Hematopoietic multipotent progenitor cell (in vitro differentiated cells): ENCODE measurements around the gene XRCC5. TPM values are rescaled to one million over a fixed set of nuclear protein-coding genes. Genes with fewer than 3 reads are reported as not detected.
A peak's percentile ranks its signal among the peaks of the same experiment; 100 is the strongest.
"Not testable (repeated sequence)": the region's sequence is repeated elsewhere in the genome, so short reads cannot be mapped to it uniquely, and the experiment has no call there.

Source experiments
- DNase-seq, 3 donors: peaks; one replicate each; pipeline ENCODE4 v3.0.0-alpha.2; 2011 to 2015; ENCODE audit warnings: low read depth in 2 of 3, low spot score in 2 of 3
- total RNA-seq: library from RNA; depleted of rRNA; stranded (reverse); fragments of >200 nt; gene quantifications from one replicate; pipeline ENCODE4 v1.2.3, GENCODE V29; 2012

Gene XRCC5
- total RNA-seq, 1 donor: 118 TPM

DNA sequence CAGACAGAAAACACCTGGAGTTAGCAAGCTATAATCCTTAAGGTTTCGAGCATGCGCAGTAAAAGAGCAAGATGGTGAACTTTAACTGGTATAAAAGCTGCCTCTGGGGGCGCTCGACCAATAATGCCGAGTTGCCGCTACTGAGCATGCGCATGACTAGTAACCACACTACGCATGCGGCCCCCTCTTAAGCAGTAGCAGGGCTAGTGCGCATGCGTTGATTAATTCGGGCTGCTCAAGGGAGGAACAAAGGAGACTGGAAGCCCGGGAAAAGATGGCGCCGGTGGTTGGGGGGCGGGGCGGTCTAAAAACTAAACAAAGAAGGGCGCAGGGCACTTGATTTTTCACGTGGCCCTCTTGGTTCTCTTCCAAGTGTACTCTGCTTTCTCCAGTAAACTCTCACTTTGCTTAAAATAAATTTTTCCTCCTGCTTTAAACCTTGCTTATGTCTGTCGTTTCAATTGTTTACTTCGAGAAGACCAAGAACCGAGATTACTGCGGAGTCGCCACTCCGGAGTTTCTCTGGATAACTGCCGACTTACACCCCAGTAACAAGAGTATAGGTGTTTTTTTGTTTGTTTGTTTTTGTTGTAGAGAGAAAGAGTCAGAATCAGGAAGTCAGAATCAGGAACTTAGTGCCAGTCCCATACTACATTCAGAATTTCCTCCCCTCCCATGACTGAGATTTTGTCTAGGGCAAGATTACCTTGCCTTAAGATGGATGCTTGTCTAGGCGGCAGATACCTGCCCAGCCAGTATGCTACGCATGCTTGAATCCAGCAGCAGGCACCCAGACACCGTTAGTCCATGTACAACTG is 5.8 kb downstream of the XRCC5 start:
- DNase-seq: peak; percentile 99 to 100 (median 99)

DNA sequence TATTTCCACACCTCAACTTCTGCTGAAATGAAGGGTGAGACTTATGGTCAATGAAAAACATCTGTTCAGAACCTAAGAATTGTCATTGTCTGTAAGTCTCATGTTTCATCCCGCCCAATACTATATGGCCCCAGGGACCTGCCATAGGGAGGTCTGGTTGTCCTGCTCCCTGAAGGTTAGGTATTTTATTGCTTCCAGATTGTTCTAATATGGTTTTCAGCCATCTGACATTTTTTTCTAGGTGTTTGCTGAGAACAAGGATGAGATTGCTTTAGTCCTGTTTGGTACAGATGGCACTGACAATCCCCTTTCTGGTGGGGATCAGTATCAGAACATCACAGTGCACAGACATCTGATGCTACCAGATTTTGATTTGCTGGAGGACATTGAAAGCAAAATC is 7.3 kb downstream of the XRCC5 start:
- DNase-seq: no peak

DNA sequence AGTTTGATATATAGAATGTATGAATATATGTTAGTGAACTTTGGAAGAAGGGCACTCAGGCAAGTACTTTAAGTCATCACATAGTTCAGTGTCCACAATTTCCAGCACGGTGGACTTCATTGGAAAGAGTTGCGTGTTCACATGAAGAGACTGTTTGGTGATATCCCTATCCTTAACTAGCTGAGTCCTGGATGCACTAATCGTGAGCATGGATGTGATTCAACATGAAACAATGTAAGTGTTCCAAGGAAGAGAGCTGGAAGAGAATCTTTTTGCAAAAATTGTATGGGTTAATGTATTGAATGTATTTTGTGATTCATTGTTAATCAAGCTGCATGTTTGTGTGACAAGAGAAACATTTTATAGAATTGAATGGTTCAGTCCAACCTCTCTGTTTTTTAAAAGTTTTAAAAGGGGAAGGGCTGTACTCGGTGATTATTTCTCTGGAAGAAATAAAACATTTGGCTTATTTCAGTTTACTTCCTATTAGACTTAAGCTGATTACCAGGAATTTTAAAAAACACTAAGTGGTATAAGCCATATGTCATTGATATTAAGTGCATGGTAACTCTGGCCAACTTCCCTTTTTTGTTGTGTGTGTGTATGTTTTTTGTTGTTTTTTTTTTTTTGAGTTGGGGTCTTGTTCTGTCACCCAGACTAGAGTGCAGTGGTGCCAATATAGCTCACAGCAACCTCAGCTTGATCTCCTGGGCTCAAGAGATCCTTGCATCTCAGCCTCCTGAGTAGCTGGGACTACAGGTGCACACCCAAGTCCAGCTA is 8.6 kb downstream of the XRCC5 start:
- peak in 1 of 3 donors; percentile 30 for DNase-seq

DNA sequence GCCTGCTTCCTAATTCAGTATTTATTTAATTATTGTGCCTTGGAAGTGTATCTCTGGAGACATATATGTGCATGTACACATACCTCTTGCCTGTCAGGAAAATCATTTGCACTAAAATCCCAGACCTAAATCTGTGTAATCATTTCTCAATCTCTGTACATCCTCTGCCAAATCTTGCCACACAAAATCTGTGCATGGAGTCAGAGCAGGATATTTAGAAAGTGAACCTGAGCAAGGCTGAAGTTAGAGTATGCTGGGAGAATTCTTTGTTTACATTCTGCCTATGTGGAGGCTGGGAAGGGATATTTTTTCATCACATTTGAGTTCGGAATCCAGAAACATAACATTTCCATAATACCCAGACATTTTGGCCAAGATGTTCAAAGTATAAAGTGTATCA is 9.3 kb downstream of the XRCC5 start:
- DNase-seq: no peak

DNA sequence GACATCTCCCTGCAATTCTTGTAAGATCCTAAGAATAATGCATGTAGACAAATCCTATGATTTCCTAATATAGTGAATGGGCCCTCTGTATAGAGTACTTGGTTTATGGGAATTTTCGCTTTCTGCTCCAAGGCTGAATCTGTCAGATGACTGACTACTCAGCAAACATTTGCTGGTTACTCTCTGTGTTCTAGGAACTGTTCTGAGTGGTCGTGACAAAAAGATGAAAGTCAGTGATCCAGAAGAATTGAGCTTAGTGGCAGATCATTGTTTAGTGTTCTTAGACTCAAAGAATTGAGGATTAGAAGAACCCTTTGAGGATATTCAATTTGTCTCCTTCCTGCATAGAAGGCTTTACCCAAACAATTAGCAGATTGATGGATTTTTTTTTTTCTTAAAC is 10.0 kb downstream of the XRCC5 start:
- no peak for DNase-seq

DNA sequence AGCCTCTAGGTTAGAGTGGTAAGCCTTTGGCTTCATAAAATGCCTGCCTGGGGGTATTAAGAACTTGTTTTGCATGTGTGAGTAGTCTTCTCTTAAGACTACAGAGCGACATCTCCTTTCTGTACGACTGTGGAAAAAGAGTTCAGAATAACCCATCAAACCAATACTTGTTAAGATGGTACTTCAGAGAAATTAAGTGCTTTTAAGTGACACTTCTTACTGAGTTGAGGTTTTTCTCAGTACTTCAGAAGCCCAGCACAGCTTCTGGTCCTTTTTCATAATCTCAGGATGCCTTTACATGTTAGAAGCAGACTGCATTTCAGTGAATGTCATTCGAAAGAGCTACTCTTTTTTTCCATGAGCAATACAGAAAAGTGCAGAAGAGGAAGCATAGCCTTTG is 10.8 kb downstream of the XRCC5 start:
- DNase-seq: no peak

DNA sequence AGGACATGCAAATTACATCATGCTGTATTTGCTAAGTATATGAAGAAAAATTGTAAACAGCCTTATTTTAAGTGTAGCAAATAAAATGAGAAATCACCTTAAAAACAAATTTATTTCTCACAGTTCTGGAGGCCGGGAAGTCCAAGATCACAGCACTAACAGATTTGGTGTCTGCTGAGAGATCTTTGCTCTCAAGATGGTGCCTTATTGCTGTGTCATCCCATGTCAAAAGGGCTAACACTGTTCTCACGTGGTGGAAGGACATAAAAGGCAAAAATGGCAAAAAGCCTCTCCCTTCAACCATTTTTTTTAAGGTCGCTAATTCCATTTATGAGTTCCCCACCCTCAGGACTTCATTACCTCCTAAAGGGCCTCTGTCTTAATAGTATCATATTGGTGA is 12.1 kb downstream of the XRCC5 start:
- DNase-seq: no peak

DNA sequence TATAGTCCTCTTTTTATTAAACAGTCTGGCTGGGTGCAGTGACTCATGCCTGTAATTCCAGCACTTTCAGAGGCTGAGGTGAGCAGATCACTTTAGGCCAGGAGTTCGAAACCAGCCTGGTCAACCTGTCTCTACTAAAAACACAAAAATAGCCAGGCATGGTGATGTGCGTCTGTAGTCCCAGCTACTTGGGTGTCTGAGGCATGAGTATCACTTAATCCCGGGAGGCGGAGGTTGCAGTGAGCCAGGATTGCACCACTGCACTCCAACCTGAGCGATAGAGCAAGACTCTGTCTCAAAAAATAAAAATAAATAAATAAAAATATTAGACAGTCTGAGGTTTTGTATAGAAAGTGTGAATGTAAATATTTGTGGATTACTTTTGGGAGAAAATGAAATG is 17.8 kb downstream of the XRCC5 start:
- no peak for DNase-seq

DNA sequence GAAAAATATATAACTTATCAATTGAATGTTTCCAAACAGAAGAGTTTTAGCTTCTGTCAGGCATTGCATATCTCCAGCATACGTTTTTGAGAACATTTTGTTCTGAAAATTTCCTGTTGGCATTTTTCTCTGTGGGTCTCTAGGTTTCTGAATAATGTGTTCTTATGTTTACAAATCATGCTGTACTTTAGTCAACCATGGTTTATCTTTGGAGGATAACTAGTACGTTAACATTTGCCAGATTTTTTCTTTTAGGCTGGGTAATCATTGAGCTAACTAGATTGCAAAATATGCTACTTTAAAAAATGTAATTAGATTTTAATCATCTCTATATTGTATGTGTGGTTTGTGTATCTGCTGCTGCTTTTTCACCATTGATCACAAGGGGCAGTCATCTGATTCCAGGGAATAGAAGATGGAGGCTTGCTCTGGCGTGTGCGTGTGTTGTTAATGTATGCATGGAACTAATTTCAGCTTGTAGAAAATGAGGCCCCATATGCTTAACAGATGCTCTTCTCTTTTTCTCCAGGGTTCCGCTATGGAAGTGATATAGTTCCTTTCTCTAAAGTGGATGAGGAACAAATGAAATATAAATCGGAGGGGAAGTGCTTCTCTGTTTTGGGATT is 21.3 kb downstream of the XRCC5 start:
- no peak for DNase-seq

DNA sequence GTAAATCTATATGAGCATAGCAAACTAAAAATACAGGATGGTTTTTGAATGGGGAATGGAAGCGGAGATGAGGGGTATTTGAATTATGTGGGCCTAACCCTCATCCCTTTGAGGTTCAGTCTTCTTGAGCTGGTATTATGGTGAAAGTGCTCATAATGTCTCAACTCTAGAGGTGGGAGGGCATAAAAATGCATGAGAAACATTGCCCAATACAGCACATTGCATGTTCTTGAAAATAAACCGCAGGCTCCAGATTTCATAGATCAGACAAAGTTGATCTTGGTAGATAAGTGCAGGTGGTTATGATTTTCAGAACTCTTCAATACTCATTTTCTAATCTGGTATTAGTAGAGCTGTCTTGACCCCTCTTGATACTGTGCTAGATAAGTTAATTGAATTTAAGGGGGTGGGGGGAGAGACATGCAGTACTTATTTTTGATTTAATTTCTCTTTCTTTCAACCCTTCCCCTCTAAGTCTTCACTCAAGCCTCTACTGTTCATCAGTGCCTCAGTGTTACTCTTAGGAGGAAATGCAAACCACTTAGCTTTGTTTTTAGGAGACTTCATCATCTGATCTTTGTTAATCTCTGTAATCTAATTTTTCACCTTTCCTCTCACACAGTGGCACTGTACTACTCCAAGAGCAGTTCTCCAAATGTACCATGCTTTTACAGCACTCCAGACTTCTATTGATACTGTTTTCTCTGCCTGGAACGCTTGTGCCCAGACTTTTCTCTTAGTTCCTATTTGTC is 22.2 kb downstream of the XRCC5 start:
- no peak for DNase-seq

DNA sequence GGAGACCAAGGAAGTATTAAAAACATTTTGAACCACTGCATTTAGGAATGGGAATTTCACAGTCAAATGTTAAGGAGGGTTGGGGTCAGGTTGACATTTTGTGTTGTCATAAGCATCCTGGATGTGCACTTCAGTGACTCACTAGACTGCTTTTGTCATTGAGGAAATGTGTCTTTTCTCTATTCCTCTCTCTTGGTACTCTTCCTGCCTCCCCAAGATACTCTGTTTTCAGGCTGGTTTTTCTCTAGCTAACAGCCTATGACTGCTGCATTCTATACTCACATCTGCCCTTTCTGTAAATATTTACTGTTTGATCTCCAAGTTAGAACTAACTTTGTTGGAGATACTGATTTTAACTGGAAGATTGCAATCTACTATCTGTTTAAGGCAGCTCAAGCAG is 23.4 kb downstream of the XRCC5 start:
- DNase-seq: no peak

DNA sequence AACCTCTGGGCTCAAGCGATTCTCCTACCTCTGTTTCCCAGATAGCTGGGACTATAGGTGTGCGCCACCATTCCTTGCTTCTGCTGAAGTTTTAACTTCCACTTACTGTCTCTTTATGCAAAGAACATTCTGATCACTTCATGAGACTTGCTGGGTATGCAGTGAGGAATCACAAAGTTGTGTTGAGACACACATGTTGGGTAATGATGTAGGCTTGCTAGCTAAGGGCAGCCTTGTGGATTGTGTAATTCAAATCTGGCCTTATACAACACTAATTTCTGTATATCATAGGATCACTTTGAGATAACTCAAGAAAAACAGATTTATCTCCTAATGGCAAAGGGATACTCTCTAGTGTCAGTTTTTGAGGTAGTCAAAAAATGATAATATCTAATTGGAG is 24.2 kb downstream of the XRCC5 start:
- no peak for DNase-seq

DNA sequence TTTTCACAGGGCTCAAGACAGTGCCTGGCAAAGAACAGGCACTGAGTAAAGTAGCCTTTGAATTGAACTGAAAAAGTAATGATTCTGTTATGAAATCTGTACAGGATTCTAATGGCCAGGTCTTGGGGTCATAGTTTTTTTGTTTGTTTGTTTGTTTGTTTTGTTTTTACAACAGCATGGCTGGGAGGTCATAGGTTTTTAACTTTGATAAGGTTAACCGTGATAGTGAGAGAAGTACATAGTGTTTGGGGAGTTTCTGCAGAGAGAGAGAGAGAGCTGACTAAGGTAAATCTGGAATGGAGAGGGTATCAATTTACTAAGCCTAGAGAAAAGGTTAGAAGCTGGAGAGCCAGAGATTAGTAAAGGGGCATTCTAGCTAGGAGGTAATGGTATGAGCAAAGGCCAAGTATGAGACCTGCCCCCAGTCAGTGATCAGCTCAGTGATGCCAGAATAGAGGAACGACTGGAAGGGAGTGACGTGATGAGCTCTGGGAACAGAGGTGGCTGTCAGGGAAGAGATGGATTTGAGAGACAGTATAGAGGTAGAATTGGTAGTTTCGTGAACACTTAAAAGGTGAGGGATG is 25.9 kb downstream of the XRCC5 start:
- no peak for DNase-seq

DNA sequence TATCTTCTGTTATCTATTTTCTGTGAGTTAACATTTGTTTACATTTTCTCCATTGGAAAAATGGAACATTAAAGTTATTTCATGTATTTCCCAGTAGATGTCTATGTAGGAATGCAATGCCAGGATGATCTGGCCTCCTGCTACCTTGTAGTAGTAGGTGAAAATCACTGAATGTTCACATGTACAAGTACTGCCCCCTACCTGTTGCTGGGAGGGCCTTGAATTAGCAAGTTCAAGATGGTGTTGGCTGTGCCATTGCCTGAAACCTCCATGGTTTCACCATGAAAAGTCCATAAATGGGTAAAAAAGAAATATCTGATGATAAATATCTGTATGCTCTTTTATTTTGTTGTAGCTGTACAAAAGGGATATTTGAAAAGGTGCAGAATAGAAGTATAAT is 30.7 kb downstream of the XRCC5 start:
- DNase-seq: peak in 2 of 3 donors; percentile 22 to 28

DNA sequence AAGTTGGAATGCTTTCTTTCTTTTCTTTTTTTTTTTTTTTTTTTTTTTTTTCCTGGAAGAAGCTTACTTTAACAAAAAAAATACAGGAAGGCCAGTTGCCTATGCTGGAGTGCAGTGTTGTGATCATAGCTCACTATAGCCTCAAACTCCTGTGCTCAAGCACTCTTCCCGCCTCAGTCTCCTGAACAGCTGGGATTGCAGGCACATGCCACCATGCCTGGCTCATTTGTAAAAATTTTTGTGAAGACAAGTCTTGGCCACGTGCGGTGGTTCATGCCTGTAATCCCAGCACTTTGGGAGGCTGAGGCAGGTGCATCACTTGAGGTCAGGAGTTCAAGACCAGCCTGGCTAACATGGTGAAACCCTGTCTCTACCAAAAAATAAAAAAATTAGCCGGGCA is 32.4 kb downstream of the XRCC5 start:
- DNase-seq: not testable (repeated sequence)

DNA sequence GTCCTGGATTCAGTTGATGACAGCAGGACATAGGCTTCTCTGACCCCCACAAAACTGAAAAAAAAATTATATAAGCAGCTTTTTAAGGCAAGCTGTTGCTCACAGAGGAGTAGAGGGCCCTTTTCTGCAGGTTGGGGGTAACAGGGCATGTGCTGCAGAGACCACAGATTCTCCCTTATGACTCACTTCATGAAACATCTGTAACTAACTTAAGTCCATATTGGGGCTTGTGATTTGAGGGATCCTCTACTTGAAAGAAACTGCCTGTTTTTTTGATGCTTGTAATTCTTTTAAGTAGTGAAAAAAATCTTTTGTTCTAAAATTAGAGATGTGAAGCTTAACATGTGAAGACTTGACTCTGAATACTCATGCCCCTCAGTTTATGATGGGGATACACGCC is 33.4 kb downstream of the XRCC5 start:
- DNase-seq: no peak

DNA sequence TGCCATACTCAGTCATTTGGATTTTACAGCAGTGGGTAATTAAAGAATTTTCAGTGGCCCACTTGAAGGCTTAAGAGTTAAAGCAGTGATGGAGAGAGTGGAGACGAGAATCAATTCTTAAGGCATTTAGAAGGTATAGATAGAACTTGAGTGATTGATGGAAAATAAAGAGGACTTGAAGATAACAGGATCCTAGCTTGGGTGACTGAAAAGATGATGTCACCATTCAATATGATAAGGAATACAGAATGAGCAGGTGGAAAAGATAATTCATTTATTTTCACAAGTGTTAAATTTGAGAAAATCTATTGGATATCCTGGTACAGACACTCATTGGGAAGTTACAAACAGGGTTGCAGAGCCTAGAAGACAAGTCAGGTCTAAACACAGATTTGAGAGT is 35.2 kb downstream of the XRCC5 start:
- no peak for DNase-seq

DNA sequence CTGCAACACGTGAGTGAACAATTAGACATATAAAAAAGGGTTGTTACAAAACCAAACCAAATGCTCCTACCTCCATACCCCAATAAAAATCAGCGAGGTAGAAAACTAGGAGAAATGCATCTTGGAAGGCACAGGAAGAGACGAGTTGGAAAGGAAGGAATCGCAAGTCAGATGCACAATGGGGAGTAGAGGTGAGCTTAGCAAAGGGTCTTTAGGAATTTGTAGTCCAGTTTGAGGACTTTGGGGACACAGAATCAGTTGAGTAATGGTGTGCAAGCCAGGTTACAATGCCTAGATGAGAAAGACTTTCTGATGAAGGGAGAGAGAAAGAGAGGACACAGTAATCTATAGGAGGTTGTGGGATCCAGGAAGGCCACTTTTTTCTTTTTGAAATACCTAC is 35.7 kb downstream of the XRCC5 start:
- no peak for DNase-seq

DNA sequence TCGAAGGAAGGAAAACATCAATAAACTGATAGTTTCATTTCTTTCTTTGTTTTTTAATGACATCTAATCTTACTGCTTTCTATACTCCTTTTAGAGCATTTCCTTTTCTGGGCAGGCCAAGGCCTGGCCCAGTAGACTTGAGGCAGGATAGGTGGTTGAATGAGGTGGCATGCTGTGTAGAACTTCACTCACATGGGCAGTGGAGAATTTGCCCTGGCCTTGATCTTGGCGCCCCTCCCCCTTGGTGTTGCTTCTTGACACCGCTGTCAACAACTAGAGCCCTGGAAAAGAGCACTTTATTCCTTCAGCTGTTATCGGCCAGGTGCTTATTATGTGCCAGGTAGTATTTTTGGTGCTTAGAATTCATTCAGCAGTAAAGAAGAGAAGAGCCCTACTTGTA is 37.4 kb downstream of the XRCC5 start:
- DNase-seq: no peak
